GM23248 (cell line): ENCODE results near the gene NR3C2. TPM values are rescaled to one million over a fixed set of nuclear protein-coding genes. Genes with fewer than 3 reads are reported as not detected.

ENCODE experiments used
- DNase-seq: peaks from one replicate; pipeline ENCODE4 v3.0.0-alpha.2; 2015
- H2AFZ ChIP-seq: fragments of 200-600 bp; sonication (generic); 2 replicates; pipeline ENCODE4 v1.6.1; 2016; ENCODE audit warnings: antibody characterized with exemption
- H3F3A ChIP-seq: fragments of 200-600 bp; sonication (generic); 2 replicates; pipeline ENCODE4 v1.6.1; 2016; ENCODE audit warnings: mild to moderate bottlenecking, antibody characterized with exemption, mixed run types; ENCODE audit not compliant: insufficient read depth
- H3K27ac ChIP-seq: fragments of 200-600 bp; sonication (generic); 2 replicates; pipeline ENCODE4 v1.5.1; 2016; ENCODE audit warnings: mild to moderate bottlenecking
- H3K27me3 ChIP-seq: fragments of 200-600 bp; sonication (generic); replicated peaks from 2 replicates; pipeline ENCODE4 v1.6.1; 2016; ENCODE audit warnings: mild to moderate bottlenecking; ENCODE audit not compliant: insufficient read depth
- H3K36me3 ChIP-seq: fragments of 200-600 bp; sonication (generic); 2 replicates; pipeline ENCODE4 v1.6.1; 2016; ENCODE audit warnings: low read depth, mild to moderate bottlenecking
- H3K4me1 ChIP-seq: fragments of 200-600 bp; sonication (generic); 2 replicates; pipeline ENCODE4 v1.6.1; 2016; ENCODE audit warnings: mild to moderate bottlenecking; ENCODE audit not compliant: insufficient read depth
- H3K4me2 ChIP-seq: fragments of 200-600 bp; sonication (generic); one replicate; pipeline ENCODE4 v1.6.1; 2016; ENCODE audit warnings: mild to moderate bottlenecking; ENCODE audit not compliant: unreplicated experiment
- H3K4me3 ChIP-seq: fragments of 200-600 bp; sonication (generic); 2 replicates; pipeline ENCODE4 v1.5.1; 2016; ENCODE audit warnings: mild to moderate bottlenecking
- H3K79me2 ChIP-seq: fragments of 200-600 bp; sonication (generic); 2 replicates; pipeline ENCODE4 v1.6.1; 2016; ENCODE audit warnings: mild to moderate bottlenecking; ENCODE audit not compliant: insufficient read depth
- H3K9ac ChIP-seq: fragments of 200-600 bp; sonication (generic); 2 replicates; pipeline ENCODE4 v1.6.1; 2016; ENCODE audit warnings: mild to moderate bottlenecking
- H3K9me2 ChIP-seq: fragments of 200-600 bp; sonication (generic); 2 replicates; pipeline ENCODE4 v1.6.1; 2016; ENCODE audit warnings: mixed run types, mild to moderate bottlenecking, moderate library complexity; ENCODE audit not compliant: insufficient read depth
- H3K9me3 ChIP-seq: fragments of 200-600 bp; sonication (generic); one replicate; pipeline ENCODE4 v1.6.1; 2017; ENCODE audit warnings: low read depth
- H4K20me1 ChIP-seq: fragments of 200-600 bp; sonication (generic); 2 replicates; pipeline ENCODE4 v1.6.0; 2016; ENCODE audit not compliant: insufficient read depth
- EZH2 ChIP-seq: fragments of 200-600 bp; sonication (generic); IDR thresholded peaks from 2 replicates; pipeline ENCODE4 v1.6.1; 2018; ENCODE audit warnings: antibody characterized with exemption, mild to moderate bottlenecking; ENCODE audit not compliant: insufficient read depth, poor library complexity, severe bottlenecking
- EZH2phosphoT487 ChIP-seq: fragments of 200-600 bp; sonication (generic); IDR thresholded peaks from 2 replicates; pipeline ENCODE4 v1.6.1; 2018; ENCODE audit warnings: antibody characterized with exemption, moderate library complexity, mild to moderate bottlenecking, low read depth; ENCODE audit not compliant: insufficient read depth
- WGBS, 2 experiments: methylation state at CpG; one replicate each; pipeline ENCODE4 v1.1.6; 2015 to 2017; ENCODE audit warnings: low lambda C conversion rate in 2 of 2, low coverage in 1 of 2; ENCODE audit errors: missing lambda C conversion rate in 2 of 2; 5-methylcytosine and 5-hydroxymethylcytosine counted together
- in situ Hi-C: fragments of 300-500 bp; cut with MboI; formaldehyde crosslinking; loops from 2 replicates; pipeline ENCODE4 v1.15.0; 2020
- polyA plus RNA-seq: library from polyadenylated mRNA; unstranded; fragments of >200 nt; fragmentation: Nextera tagmentation; extraction: Ambion mirVana; gene quantifications from 2 replicates; pipeline ENCODE4 v1.2.1, GENCODE V29; 2016
- total RNA-seq: library from RNA; depleted of rRNA; stranded (reverse); fragments of >200 nt; shearing (Covaris generic); gene quantifications from 2 replicates; pipeline ENCODE4 v1.2.3, GENCODE V29; 2014

NR3C2 gene
- total and polyA plus RNA-seq, 2 experiments from 2014 or later: 0.04 TPM; not detected in 1

GRCh38 chr4:148238086-148238485, 204.1 kb downstream of the NR3C2 start:
- Histone ChIP-seq H2AFZ (no peak overlapping the region), H3K9ac (no peak overlapping the region), H3K4me1 (no peaks in the 10 kb centered on the region), H3K4me2 (no peak overlapping the region), H3K27me3 (no peaks in the 10 kb centered on the region), H3K36me3 (no peaks in the 10 kb centered on the region), H3K4me3 (no peak overlapping the region), H3K27ac (no peak overlapping the region), H3F3A (no peaks in the 10 kb centered on the region), H3K9me2 (no peaks in the 10 kb centered on the region), H4K20me1 (no peaks in the 10 kb centered on the region), H3K79me2 (no peaks in the 10 kb centered on the region), H3K9me3 (no peaks in the 10 kb centered on the region)
- WGBS, 2 experiments: 30 to 33% methylated on average over 3 of the region's 3 CpGs
- TF ChIP-seq EZH2phosphoT487 (no peak), EZH2 (no peak)
- in situ Hi-C loops: no loop called here
- DNase-seq: peak; percentile 30

GRCh38 chr4:148235809-148236208, 206.4 kb downstream of the NR3C2 start:
- Histone ChIP-seq H3K27me3 (no peaks in the 10 kb centered on the region), H3K4me2 (no peak overlapping the region), H4K20me1 (no peaks in the 10 kb centered on the region), H3K36me3 (no peaks in the 10 kb centered on the region), H3K4me1 (no peaks in the 10 kb centered on the region), H3K9me2 (no peaks in the 10 kb centered on the region), H3K9me3 (no peaks in the 10 kb centered on the region), H3K79me2 (no peaks in the 10 kb centered on the region), H3K9ac (no peak overlapping the region), H3K4me3 (no peak overlapping the region), H3F3A (no peaks in the 10 kb centered on the region), H3K27ac (no peak overlapping the region), H2AFZ (no peak overlapping the region)
- no peak for TF ChIP-seq EZH2
- TF ChIP-seq EZH2phosphoT487: no peak
- in situ Hi-C loops: no loop called here
- WGBS, 2 experiments: 49 to 60% methylated on average over 3 of the region's 3 CpGs
- no peak for DNase-seq

- H3K9me3 ChIP-seq: no peaks in the 10 kb centered on the region
- no peaks in the 10 kb centered on the region for H3K27me3 ChIP-seq
- H3F3A ChIP-seq: no peaks in the 10 kb centered on the region
- H3K79me2 ChIP-seq: no peaks in the 10 kb centered on the region
- H4K20me1 ChIP-seq: no peaks in the 10 kb centered on the region; the same call in 1 of the 2 replicates
- TF ChIP-seq EZH2 (no peak), EZH2phosphoT487 (no peak)
- H3K4me1 ChIP-seq: no peaks in the 10 kb centered on the region
- 69 to 75% methylated on average over 1 of the region's 1 CpG for WGBS, 2 experiments
- no peak overlapping the region for H3K9ac ChIP-seq
- no peak overlapping the region for H3K4me2 ChIP-seq
- in situ Hi-C loops: no loop called here
- no peak for DNase-seq
- H3K36me3 ChIP-seq: no peaks in the 10 kb centered on the region
- H3K4me3 ChIP-seq: no peak overlapping the region
- no peaks in the 10 kb centered on the region for H3K9me2 ChIP-seq
- no peak overlapping the region for H3K27ac ChIP-seq
- no peak overlapping the region for H2AFZ ChIP-seq
Measured at GRCh38 chr4:148229798-148230197, 212.4 kb downstream of the NR3C2 start.

GRCh38 chr4:148229028-148229427, 213.2 kb downstream of the NR3C2 start:
- no peaks in the 10 kb centered on the region for H3K9me3 ChIP-seq
- DNase-seq: no peak
- no peak overlapping the region for H3K27ac ChIP-seq
- H3K79me2 ChIP-seq: no peaks in the 10 kb centered on the region
- TF ChIP-seq EZH2: no peak
- TF ChIP-seq EZH2phosphoT487: no peak
- no peak overlapping the region for H3K4me2 ChIP-seq
- H3K9ac ChIP-seq: no peak overlapping the region
- no peaks in the 10 kb centered on the region for H3F3A ChIP-seq
- no peak overlapping the region for H3K4me3 ChIP-seq
- in situ Hi-C loops: no loop called here
- H3K27me3 ChIP-seq: no peaks in the 10 kb centered on the region
- WGBS, 2 experiments: 66 to 72% methylated on average over 4 of the region's 4 CpGs
- no peaks in the 10 kb centered on the region for H3K9me2 ChIP-seq
- H2AFZ ChIP-seq: no peak overlapping the region
- no peaks in the 10 kb centered on the region for H3K4me1 ChIP-seq
- H4K20me1 ChIP-seq: no peaks in the 10 kb centered on the region; the same call in 1 of the 2 replicates
- H3K36me3 ChIP-seq: no peaks in the 10 kb centered on the region

GRCh38 chr4:148227147-148227546, 215.1 kb downstream of the NR3C2 start:
- 66 to 71% methylated on average over 5 of the region's 5 CpGs for WGBS, 2 experiments
- no peak overlapping the region for H3K9ac ChIP-seq
- TF ChIP-seq EZH2phosphoT487 (no peak), EZH2 (no peak)

More at GRCh38 chr4:148227147-148227546, 215.1 kb downstream of the NR3C2 start:
- no peaks in the 10 kb centered on the region for H3K9me3 ChIP-seq
- no peaks in the 10 kb centered on the region for H3K9me2 ChIP-seq
- no peaks in the 10 kb centered on the region; the same call in none of the 2 replicates for H4K20me1 ChIP-seq
- H3K79me2 ChIP-seq: no peaks in the 10 kb centered on the region
- no peaks in the 10 kb centered on the region for H3K27me3 ChIP-seq
- no peak overlapping the region for H2AFZ ChIP-seq
- in situ Hi-C loops: no loop called here
- no peak overlapping the region for H3K27ac ChIP-seq
- no peak overlapping the region for H3K4me2 ChIP-seq
- H3F3A ChIP-seq: no peaks in the 10 kb centered on the region
- no peaks in the 10 kb centered on the region for H3K4me1 ChIP-seq
- no peaks in the 10 kb centered on the region for H3K36me3 ChIP-seq
- no peak for DNase-seq
- no peak overlapping the region for H3K4me3 ChIP-seq
